Renal cortical epithelial cell (primary cell): Measurements from ENCODE around the gene ZNF133. TPM values are rescaled to one million over a fixed set of nuclear protein-coding genes. Genes with fewer than 3 reads are reported as not detected.

Experiments used
- DNase-seq: peaks from one replicate; pipeline ENCODE4 v3.0.0-alpha.2; 2011; ENCODE audit warnings: low read depth
- total RNA-seq: library from RNA; depleted of rRNA; stranded (reverse); fragments of >200 nt; gene quantifications from 2 replicates; pipeline ENCODE4 v1.2.3, GENCODE V29; 2014

ZNF133 gene
- total RNA-seq, 1 donor from 2014 or later = 24.5 TPM

DNA sequence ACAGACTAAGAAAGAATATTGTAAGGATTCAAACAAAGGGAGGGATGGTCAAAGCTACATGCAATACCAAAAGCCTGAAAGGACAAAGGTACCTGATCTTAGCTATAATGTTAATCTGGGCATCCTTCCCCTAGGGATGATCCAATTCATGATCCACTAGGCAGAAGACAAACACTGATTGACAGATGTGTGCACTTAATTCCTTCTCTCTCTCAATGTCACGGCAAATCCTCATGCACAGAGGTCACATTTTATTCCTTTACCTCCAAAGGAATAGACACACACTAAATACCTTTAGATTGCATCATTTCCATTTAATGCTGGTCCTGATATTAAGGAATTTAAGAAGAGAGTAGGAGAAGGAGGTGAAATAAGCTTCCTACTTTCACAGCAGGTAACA, 73.4 kb downstream of the ZNF133 start:
- DNase-seq = no peak

DNA sequence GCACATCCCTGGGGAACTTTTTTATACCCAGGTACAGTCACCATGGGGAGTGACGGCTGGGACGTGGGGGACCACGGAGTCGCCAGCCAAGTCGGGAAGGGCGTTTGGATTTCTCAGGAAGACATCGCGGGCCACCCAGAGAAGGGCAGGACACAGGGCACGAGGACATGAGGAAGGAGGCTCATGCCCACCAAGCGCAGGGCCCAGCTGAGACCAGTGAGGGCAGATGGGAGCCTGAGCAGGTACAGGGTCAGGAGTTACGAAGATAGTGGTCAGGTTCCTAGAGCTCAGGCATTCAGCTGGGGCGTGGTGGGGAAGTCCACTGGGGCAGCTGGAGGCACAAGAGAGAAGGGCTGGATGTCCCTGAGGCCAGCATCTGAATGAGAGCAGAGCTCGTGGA, 74.6 kb downstream of the ZNF133 start:
- no peak for DNase-seq

DNA sequence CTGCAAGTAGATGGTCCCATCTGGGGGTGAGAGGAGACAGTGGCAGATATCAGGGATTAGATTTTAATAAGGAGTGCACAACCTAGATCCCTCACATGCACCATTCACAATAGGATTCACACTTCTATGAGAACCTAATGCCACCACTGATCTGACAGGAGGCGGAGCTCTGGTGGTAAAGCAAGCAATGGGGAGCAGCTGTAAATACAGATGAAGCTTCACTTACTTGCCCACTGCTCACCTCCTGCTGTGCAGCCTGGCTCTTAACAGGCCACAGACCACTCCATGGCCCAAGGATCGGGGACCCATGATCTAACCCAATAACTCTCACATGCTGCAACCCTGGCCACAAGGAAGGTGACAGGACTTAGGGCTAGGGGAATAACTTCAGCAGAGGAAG, 75.4 kb downstream of the ZNF133 start:
- no peak for DNase-seq

DNA sequence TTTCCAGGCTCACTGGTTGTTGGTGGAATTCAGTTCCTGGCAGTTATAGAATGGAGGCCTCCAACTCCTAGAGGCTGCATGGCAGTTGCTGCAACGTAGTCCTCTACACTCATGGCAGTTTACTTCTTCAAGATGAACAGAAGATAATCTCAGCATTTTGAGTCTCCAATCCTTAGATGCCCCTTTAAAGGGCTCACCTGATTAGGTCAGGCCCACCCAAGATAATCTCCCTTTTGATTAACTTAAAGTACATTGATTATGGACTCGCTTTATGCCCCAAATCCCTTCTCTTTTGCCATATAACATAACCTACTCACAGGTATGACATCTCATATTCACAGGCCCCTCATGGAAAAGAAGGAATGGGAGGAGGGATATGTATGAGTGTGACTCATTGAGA, 76.4 kb downstream of the ZNF133 start:
- DNase-seq = no peak

Other genes starting within 250 kb of the ZNF133 start
- 0.15 and 2.1 TPM in 2 replicates for gene OVOL2, start 230.6 kb upstream of the ZNF133 start, total RNA-seq
- gene KAT14, start 150.7 kb upstream of the ZNF133 start, total RNA-seq = 9.9 and 18.3 TPM in 2 replicates
- 14.9 and 19.0 TPM in 2 replicates for gene PET117, start 150.7 kb upstream of the ZNF133 start, total RNA-seq
- gene DZANK1, start 178.5 kb downstream of the ZNF133 start, total RNA-seq = 1.2 and 3.3 TPM in 2 replicates
- 11.7 and 16.1 TPM in 2 replicates for gene POLR3F, start 178.9 kb downstream of the ZNF133 start, total RNA-seq
- 18.8 and 46.2 TPM in 2 replicates for gene RBBP9, start 208.7 kb downstream of the ZNF133 start, total RNA-seq
- 114 and 123 TPM in 2 replicates for gene SEC23B, start 219.4 kb downstream of the ZNF133 start, total RNA-seq